Measurements from ENCODE around the gene SLC25A45. TPM values are rescaled to one million over a fixed set of nuclear protein-coding genes. Genes with fewer than 3 reads are reported as not detected.

SLC25A45 gene
- total RNA-seq, 1 donor from 2014 or later, result 3.7 TPM

DNA sequence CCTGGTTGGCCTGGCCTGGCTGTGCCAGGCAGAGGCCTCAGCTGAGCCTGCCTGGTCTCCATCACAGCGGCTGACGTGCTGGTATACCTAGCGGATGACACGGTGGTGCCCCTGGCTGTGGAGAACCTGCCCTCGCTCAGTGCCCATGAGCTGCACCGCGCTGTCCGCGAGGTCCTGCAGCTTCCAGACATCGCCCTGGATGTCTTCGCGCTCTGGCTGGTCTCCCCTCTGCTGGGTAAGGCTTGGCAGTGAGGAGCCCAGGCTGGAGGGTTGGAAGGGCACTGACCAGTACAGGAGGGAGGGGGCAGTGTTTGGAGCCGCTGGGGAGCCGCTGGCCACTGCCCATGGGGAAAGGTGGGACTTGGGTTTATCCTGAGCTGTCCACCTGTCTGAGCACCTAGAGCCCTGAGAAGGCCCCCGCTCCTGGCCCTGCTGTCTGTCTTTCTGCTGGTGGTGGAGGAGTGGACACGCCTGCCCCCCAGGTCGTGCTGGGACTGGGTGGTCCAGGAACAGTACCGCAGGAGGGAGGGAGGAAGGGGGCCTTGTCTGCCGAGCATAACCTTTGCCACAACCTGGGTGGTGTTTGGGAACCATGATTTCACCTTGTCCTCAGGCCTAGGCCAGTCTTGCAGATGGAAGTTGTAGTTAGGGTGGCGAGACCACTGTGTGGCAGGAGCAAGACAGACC, 7.0 kb upstream of the SLC25A45 start:
- H3K9me3 ChIP-seq (ENCODE audit: control insufficient read depth in 3 of 3, low read length in 3 of 3), result no peaks in the 10 kb centered on the region
- H3K27me3 ChIP-seq (ENCODE audit: control insufficient read depth in 3 of 3, insufficient read depth in 3 of 3, low read length in 3 of 3), result no peaks in the 10 kb centered on the region
- H3K36me3 ChIP-seq (ENCODE audit: control insufficient read depth in 3 of 3, insufficient read depth in 3 of 3, low read length in 3 of 3), result peaks cover 0 to 9% (median 8%) of the 10 kb centered on the region in 3 donors
- peak overlapping the region; percentile 4 to 33 (median 25) for H3K9ac ChIP-seq (ENCODE audit: low read depth in 1 of 3, low read length in 3 of 3)
- peak overlapping the region; percentile 64 for H3K27ac ChIP-seq (ENCODE audit: low read depth, low read length)
- no peak overlapping the region for H3K4me3 ChIP-seq (ENCODE audit: low read length in 3 of 3)
- H3K4me1 ChIP-seq (ENCODE audit: control insufficient read depth in 3 of 3, insufficient read depth in 3 of 3, low read length in 3 of 3), result peaks cover 37 to 63% (median 52%) of the 10 kb centered on the region in 3 donors

DNA sequence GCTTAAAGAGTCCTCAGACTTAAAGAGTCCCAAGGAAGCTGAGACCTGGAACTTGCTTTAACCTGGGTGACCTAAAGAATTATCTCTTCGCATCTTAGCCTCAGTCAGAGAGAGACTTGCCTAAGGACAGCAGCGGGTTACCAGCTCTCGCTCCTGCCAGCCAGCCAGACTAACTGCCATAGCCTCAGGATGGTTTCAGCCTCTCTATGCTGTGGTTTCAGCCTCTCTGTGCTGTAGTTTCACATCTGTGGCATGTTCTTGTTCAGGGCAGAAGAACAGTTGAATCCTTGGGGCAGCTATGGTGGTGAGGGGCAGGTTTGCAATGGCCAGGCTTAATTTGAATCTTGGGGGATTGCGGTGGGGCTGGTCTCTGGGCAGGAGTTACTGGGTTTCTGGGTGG, 6.3 kb upstream of the SLC25A45 start:
- peaks cover 0 to 5% (median 5%) of the 10 kb centered on the region in 3 donors for H3K36me3 ChIP-seq (ENCODE audit: control insufficient read depth in 3 of 3, insufficient read depth in 3 of 3, low read length in 3 of 3)
- H3K27ac ChIP-seq (ENCODE audit: low read depth, low read length), result no peak overlapping the region
- H3K9ac ChIP-seq (ENCODE audit: low read depth in 1 of 3, low read length in 3 of 3), result peak overlapping the region in 2 of 3 donors; percentile 4 to 50
- H3K4me1 ChIP-seq (ENCODE audit: control insufficient read depth in 3 of 3, insufficient read depth in 3 of 3, low read length in 3 of 3), result peaks cover 41 to 70% (median 58%) of the 10 kb centered on the region in 3 donors
- no peak overlapping the region for H3K4me3 ChIP-seq (ENCODE audit: low read length in 3 of 3)
- H3K9me3 ChIP-seq (ENCODE audit: control insufficient read depth in 3 of 3, low read length in 3 of 3), result no peaks in the 10 kb centered on the region
- no peaks in the 10 kb centered on the region for H3K27me3 ChIP-seq (ENCODE audit: control insufficient read depth in 3 of 3, insufficient read depth in 3 of 3, low read length in 3 of 3)

DNA sequence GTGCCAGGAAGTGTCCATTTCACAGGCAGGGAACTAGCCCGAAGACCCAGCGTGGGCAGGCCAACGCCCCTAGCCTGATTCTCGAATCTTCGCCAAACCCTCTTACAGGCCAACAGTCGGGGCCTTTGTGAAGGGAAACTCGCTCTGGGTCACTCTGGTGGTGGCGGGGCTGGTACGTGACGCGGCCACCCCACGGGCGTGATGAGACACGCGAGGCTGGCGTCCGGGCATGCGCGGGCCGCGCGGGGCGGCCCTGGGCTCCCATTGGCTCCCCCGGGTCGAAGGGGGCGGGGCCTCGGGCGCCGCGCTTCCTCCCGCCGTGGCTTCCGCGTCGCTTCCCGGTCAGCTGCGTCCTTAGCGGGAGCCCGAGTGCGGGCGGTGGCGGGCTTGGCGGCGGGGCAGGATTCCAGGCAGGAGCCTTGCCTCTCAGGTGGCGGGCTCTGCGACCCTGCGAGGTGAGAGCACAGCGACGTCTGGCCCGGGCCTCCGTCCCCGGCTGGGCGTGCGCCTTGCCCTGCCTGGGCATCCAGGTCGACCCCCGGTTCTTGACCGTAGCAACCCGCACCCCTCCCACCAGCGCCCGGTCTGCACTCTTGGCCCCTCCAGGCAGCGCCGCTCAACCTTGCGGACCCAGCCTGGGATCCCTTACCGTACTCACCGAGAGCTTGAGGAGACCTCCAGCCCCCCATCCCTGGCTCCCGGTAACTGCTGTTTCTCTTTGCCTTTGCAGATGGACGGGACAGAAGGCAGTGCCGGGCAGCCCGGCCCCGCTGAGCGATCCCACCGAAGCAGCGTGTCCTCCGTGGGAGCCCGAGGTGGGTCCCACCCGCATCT, 4.1 kb upstream of the SLC25A45 start, which contains the start of gene FRMD8:
FRMD8 (plus strand) TSS at position 331 of the 834 bp plus-strand sequence; CDS start at position 731, 400 bp downstream.
- Histone ChIP-seq H3K27ac (ENCODE audit: low read depth, low read length) (peak within 1 kb of the TSS; percentile 100), H3K4me1 (ENCODE audit: control insufficient read depth in 3 of 3, insufficient read depth in 3 of 3, low read length in 3 of 3) (peaks cover 58 to 86% (median 74%) of the 10 kb centered on the region in 3 donors), H3K27me3 (ENCODE audit: control insufficient read depth in 3 of 3, insufficient read depth in 3 of 3, low read length in 3 of 3) (no peaks in the 10 kb centered on the region), H3K4me3 (ENCODE audit: low read length in 3 of 3) (peak within 1 kb of the TSS; percentile 82 to 91 (median 91)), H3K9me3 (ENCODE audit: control insufficient read depth in 3 of 3, low read length in 3 of 3) (no peaks in the 10 kb centered on the region), H3K36me3 (ENCODE audit: control insufficient read depth in 3 of 3, insufficient read depth in 3 of 3, low read length in 3 of 3) (peaks cover 0 to 2% (median 0%) of the 10 kb centered on the region in 3 donors), H3K9ac (ENCODE audit: low read depth in 1 of 3, low read length in 3 of 3) (peak within 1 kb of the TSS; percentile 93 to 97 (median 93))

- Histone ChIP-seq H3K9ac (ENCODE audit: low read depth in 1 of 3, low read length in 3 of 3) (peak overlapping the region in 1 of 3 donors; percentile 33), H3K4me1 (ENCODE audit: control insufficient read depth in 3 of 3, insufficient read depth in 3 of 3, low read length in 3 of 3) (peaks cover 47 to 88% (median 70%) of the 10 kb centered on the region in 3 donors), H3K27ac (ENCODE audit: low read depth, low read length) (peak overlapping the region; percentile 100)
Measured at GRCh38 chr11:65384301-65384889, 1.9 kb upstream of the SLC25A45 start.

GRCh38 chr11:65383778-65384177, 1.3 kb upstream of the SLC25A45 start:
- Histone ChIP-seq H3K4me1 (ENCODE audit: control insufficient read depth in 3 of 3, insufficient read depth in 3 of 3, low read length in 3 of 3) (peaks cover 41 to 82% (median 64%) of the 10 kb centered on the region in 3 donors), H3K27me3 (ENCODE audit: control insufficient read depth in 3 of 3, insufficient read depth in 3 of 3, low read length in 3 of 3) (no peaks in the 10 kb centered on the region), H3K4me3 (ENCODE audit: low read length in 3 of 3) (no peak overlapping the region), H3K36me3 (ENCODE audit: control insufficient read depth in 3 of 3, insufficient read depth in 3 of 3, low read length in 3 of 3) (no peaks in the 10 kb centered on the region), H3K9ac (ENCODE audit: low read depth in 1 of 3, low read length in 3 of 3) (peak overlapping the region in 1 of 3 donors; percentile 33), H3K27ac (ENCODE audit: low read depth, low read length) (peak overlapping the region; percentile 100), H3K9me3 (ENCODE audit: control insufficient read depth in 3 of 3, low read length in 3 of 3) (no peaks in the 10 kb centered on the region)

More at GRCh38 chr11:65384301-65384889, 1.9 kb upstream of the SLC25A45 start:
- Histone ChIP-seq H3K4me3 (ENCODE audit: low read length in 3 of 3) (no peak overlapping the region), H3K9me3 (ENCODE audit: control insufficient read depth in 3 of 3, low read length in 3 of 3) (no peaks in the 10 kb centered on the region), H3K36me3 (ENCODE audit: control insufficient read depth in 3 of 3, insufficient read depth in 3 of 3, low read length in 3 of 3) (peaks cover 0 to 2% (median 0%) of the 10 kb centered on the region in 3 donors), H3K27me3 (ENCODE audit: control insufficient read depth in 3 of 3, insufficient read depth in 3 of 3, low read length in 3 of 3) (no peaks in the 10 kb centered on the region)

DNA sequence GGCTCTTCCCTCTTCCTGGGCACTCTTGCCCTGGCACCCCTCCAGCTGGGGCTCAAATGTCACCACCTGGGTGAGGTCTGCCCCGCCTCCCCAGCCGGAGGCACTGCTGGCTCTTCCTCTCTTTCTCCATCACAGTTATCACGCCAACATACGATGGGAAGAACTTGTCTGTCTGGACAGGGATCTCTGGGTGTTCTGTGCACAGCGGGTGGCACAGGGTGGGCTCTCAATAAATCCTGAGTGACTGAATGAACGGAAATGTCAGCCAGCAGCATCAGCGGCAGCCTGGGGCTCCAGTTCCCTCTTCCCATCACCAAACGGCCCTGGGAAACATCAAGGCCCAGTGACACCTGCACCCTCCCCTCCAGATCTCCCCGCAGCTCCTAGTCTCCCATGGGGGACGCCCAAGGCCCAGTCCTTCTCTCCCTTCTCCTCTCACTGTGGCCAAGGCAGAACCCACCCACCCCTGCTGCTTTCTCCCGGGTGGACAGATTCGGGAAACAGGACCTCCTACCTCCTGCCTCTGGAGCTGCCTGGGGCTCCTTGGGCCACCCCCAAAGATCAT, 440 bp upstream of the SLC25A45 start:
- Histone ChIP-seq H3K4me1 (ENCODE audit: control insufficient read depth in 3 of 3, insufficient read depth in 3 of 3, low read length in 3 of 3) (peaks cover 36 to 76% (median 60%) of the 10 kb centered on the region in 3 donors), H3K9ac (ENCODE audit: low read depth in 1 of 3, low read length in 3 of 3) (peak overlapping the region; percentile 91 to 95 (median 92)), H3K36me3 (ENCODE audit: control insufficient read depth in 3 of 3, insufficient read depth in 3 of 3, low read length in 3 of 3) (no peaks in the 10 kb centered on the region), H3K9me3 (ENCODE audit: control insufficient read depth in 3 of 3, low read length in 3 of 3) (no peaks in the 10 kb centered on the region), H3K27ac (ENCODE audit: low read depth, low read length) (peak overlapping the region; percentile 100), H3K4me3 (ENCODE audit: low read length in 3 of 3) (peak overlapping the region; percentile 76 to 79 (median 76)), H3K27me3 (ENCODE audit: control insufficient read depth in 3 of 3, insufficient read depth in 3 of 3, low read length in 3 of 3) (no peaks in the 10 kb centered on the region)

DNA sequence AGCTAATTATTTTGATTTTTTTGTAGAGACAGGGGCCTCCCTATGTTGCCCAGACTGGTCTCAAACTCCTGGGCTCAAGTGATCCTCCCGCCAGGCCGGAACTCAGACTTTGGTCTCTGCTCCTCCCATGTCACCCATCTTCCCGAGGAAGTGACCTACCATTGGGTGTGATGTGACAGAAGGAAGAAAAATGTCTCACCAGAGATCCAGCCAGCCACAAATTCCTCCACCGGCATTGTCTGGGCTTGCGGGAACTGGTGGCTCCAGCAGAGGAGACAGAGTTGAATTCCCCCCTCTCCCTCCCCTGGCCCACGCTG, 772 bp downstream of the SLC25A45 start:
- no peaks in the 10 kb centered on the region for H3K9me3 ChIP-seq (ENCODE audit: control insufficient read depth in 3 of 3, low read length in 3 of 3)
- H3K9ac ChIP-seq (ENCODE audit: low read depth in 1 of 3, low read length in 3 of 3), result peak overlapping the region; percentile 91 to 95 (median 92)
- peak overlapping the region; percentile 100 for H3K27ac ChIP-seq (ENCODE audit: low read depth, low read length)
- peak overlapping the region; percentile 76 to 79 (median 76) for H3K4me3 ChIP-seq (ENCODE audit: low read length in 3 of 3)
- peaks cover 27 to 65% (median 56%) of the 10 kb centered on the region in 3 donors for H3K4me1 ChIP-seq (ENCODE audit: control insufficient read depth in 3 of 3, insufficient read depth in 3 of 3, low read length in 3 of 3)
- no peaks in the 10 kb centered on the region for H3K27me3 ChIP-seq (ENCODE audit: control insufficient read depth in 3 of 3, insufficient read depth in 3 of 3, low read length in 3 of 3)
- H3K36me3 ChIP-seq (ENCODE audit: control insufficient read depth in 3 of 3, insufficient read depth in 3 of 3, low read length in 3 of 3), result no peaks in the 10 kb centered on the region

DNA sequence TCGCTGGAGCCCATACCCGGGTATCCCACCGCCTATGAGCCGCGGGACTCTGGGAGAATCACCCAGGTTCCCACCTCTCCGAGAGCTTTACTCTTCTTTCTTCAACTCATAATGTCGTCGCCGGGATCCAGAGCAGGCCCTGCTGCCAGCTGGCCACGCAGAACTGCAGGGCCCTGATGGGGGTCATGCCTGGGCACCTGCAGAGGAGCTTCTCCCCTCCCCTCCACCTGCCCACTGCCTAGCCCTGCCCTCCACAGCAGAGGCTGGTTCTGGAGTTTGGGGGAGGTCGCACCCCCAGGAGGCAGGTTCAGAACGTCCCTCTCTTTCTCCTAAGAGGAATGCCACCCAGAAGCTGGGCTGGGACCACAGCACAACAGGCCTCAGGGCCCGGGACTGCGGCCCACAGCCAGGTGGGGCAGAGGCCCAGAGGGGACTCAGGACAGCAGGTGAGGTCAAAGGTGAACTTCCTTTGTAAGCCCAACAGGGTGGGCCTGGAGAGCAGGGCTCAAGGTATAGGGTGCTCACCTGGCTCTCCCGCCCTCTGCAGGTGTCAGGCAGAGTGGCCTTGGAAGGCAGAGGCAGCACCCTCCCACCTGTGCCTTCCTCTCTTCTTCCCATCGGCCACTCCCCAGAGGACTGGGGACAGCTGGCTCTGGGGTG, 1.9 kb downstream of the SLC25A45 start:
- peak overlapping the region in 2 of 3 donors; percentile 63 to 95 for H3K9ac ChIP-seq (ENCODE audit: low read depth in 1 of 3, low read length in 3 of 3)
- H3K27me3 ChIP-seq (ENCODE audit: control insufficient read depth in 3 of 3, insufficient read depth in 3 of 3, low read length in 3 of 3), result no peaks in the 10 kb centered on the region
- H3K36me3 ChIP-seq (ENCODE audit: control insufficient read depth in 3 of 3, insufficient read depth in 3 of 3, low read length in 3 of 3), result no peaks in the 10 kb centered on the region
- H3K9me3 ChIP-seq (ENCODE audit: control insufficient read depth in 3 of 3, low read length in 3 of 3), result no peaks in the 10 kb centered on the region
- H3K27ac ChIP-seq (ENCODE audit: low read depth, low read length), result peak overlapping the region; percentile 100
- no peak overlapping the region for H3K4me3 ChIP-seq (ENCODE audit: low read length in 3 of 3)
- H3K4me1 ChIP-seq (ENCODE audit: control insufficient read depth in 3 of 3, insufficient read depth in 3 of 3, low read length in 3 of 3), result peaks cover 24 to 59% (median 52%) of the 10 kb centered on the region in 3 donors

Data from skeletal muscle tissue (tissue), 4 donors.